Thoracic aorta (tissue), 2 donors: ENCODE results near the gene DAB2IP. TPM values are rescaled to one million over a fixed set of nuclear protein-coding genes. Genes with fewer than 3 reads are reported as not detected.

Experiments used
- ATAC-seq: fragments of 150-250 bp; one replicate; pipeline ENCODE4 v1.8.0; 2017; ENCODE audit warnings: low read depth; ENCODE audit not compliant: insufficient number of reproducible peaks, low FRiP score
- DNase-seq: peaks from one replicate; pipeline ENCODE4 v3.0.0-alpha.2; 2020; ENCODE audit warnings: low spot score
- H3K27ac ChIP-seq, 2 donors: fragments of 200-600 bp; sonication (generic); 1 replicate in 1 of 2; 2 replicates in 1 of 2; pipeline ENCODE4 v1.5.1; 2016; ENCODE audit warnings: mild to moderate bottlenecking in 2 of 2, moderate library complexity in 2 of 2
- H3K27me3 ChIP-seq: fragments of 200-600 bp; sonication (generic); replicated peaks from 2 replicates; pipeline ENCODE4 v1.6.0; 2016; ENCODE audit warnings: mild to moderate bottlenecking; ENCODE audit not compliant: insufficient read depth
- H3K36me3 ChIP-seq: fragments of 200-600 bp; sonication (generic); one replicate; pipeline ENCODE4 v1.5.1; 2016
- H3K4me1 ChIP-seq, 2 donors: fragments of 200-600 bp; sonication (generic); 1 replicate in 1 of 2; 2 replicates in 1 of 2; pipeline versions ENCODE4 v1.5.1 to v1.6.0; 2016; ENCODE audit warnings: low read depth in 2 of 2, mild to moderate bottlenecking in 1 of 2; ENCODE audit not compliant: control insufficient read depth in 1 of 2
- H3K4me3 ChIP-seq: fragments of 200-600 bp; sonication (generic); 2 replicates; pipeline ENCODE4 v1.5.1; 2016; ENCODE audit warnings: mild to moderate bottlenecking
- H3K9me3 ChIP-seq: fragments of 200-600 bp; sonication (generic); 2 replicates; pipeline ENCODE4 v1.5.1; 2016
- total RNA-seq, 2 donors: library from RNA; depleted of rRNA; stranded (reverse); fragments of >200 nt; gene quantifications; one replicate each; pipeline versions ENCODE4 v1.1.0 to v1.2.3, GENCODE V29; 2016
- TF ChIP-seq, protein P1 (sequence below): fragments of 200-600 bp; sonication (generic); IDR thresholded peaks from one replicate; pipeline ENCODE4 v1.5.1; 2019; ENCODE audit warnings: antibody characterized with exemption

The DAB2IP gene
- total RNA-seq, 2 donors from 2014 or later, result 87.4 to 104 TPM

DNA sequence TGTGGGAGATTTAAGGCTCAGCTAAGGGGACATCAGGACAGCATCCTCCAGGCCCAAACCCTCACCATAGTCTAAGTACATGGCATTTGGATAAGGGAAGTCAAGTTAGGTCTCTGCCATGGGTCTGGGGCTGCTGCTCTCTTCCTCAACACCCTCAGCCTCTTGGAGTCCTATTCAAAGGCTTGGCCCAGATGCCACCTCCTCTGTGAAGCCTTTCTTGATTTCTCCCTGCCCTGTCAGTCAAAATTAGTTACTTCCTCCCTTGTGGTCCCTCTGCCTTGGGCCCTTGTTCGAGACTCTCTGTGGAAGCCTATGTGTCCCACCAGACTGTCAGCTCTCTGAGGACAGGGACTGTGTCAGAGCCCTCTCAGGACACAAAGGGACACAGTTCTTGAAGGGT, 17.7 kb upstream of the DAB2IP start:
- TF ChIP-seq, protein P1, sequence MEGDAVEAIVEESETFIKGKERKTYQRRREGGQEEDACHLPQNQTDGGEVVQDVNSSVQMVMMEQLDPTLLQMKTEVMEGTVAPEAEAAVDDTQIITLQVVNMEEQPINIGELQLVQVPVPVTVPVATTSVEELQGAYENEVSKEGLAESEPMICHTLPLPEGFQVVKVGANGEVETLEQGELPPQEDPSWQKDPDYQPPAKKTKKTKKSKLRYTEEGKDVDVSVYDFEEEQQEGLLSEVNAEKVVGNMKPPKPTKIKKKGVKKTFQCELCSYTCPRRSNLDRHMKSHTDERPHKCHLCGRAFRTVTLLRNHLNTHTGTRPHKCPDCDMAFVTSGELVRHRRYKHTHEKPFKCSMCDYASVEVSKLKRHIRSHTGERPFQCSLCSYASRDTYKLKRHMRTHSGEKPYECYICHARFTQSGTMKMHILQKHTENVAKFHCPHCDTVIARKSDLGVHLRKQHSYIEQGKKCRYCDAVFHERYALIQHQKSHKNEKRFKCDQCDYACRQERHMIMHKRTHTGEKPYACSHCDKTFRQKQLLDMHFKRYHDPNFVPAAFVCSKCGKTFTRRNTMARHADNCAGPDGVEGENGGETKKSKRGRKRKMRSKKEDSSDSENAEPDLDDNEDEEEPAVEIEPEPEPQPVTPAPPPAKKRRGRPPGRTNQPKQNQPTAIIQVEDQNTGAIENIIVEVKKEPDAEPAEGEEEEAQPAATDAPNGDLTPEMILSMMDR, result no peak
- ATAC-seq, result no peak
- Histone ChIP-seq H3K4me1 (peaks cover 7 to 39% of the 10 kb centered on the region in 2 donors), H3K4me3 (no peak overlapping the region), H3K27ac (no peak overlapping the region), H3K36me3 (no peaks in the 10 kb centered on the region), H3K27me3 (no peaks in the 10 kb centered on the region), H3K9me3 (no peaks in the 10 kb centered on the region)
- DNase-seq, result no peak

DNA sequence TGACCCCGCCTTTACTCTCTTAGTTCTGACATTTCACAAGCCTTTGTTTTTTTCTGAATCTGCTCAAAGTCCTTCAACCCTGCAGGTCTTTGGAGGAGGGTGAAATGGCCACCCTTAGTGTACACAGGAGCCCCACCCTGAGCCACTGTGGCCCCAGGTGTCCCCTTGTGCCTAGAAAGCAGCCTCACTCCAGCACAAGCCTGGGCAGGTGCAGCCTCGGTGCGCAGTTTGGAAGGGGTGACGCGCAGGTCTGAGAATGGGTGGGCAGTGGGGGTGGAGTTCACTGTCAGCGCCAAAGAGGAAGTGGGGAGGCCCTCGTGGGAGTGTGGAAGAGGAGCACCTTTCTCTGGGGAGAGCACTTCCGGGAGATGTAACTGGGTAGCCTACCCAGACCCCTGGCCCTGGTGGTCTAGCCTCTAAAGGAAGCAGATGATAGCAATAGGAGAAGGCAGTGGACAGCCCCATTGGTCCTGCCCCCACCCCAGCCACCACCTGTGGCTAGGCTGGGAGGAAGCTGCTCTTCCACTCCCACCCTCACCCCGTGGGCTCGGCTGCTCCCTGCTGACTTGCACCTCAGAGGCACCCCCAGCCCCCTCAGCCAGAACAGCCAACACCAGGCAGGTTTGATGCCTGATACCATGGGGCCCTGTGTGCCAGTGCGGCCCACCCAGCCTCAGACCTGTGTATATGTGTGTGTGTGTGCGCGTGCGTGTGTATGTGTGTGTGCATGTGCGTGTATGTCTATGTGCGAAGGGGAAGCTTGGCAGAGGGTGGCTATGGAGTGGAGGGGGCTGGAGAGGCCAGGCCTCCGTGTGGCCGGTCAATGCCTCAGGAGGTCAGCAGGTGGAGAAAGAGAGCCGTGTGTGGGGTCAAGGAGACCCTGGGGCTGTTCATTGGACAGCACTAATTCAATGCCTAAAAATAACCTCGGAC, 16.8 kb upstream of the DAB2IP start:
- TF ChIP-seq, protein P1, result peak; percentile 38
- ATAC-seq (no peak), DNase-seq (no peak)
- Histone ChIP-seq H3K4me3 (no peak overlapping the region), H3K9me3 (no peaks in the 10 kb centered on the region), H3K27ac (no peak overlapping the region), H3K4me1 (peaks cover 7 to 39% of the 10 kb centered on the region in 2 donors), H3K27me3 (no peaks in the 10 kb centered on the region), H3K36me3 (no peaks in the 10 kb centered on the region)

DNA sequence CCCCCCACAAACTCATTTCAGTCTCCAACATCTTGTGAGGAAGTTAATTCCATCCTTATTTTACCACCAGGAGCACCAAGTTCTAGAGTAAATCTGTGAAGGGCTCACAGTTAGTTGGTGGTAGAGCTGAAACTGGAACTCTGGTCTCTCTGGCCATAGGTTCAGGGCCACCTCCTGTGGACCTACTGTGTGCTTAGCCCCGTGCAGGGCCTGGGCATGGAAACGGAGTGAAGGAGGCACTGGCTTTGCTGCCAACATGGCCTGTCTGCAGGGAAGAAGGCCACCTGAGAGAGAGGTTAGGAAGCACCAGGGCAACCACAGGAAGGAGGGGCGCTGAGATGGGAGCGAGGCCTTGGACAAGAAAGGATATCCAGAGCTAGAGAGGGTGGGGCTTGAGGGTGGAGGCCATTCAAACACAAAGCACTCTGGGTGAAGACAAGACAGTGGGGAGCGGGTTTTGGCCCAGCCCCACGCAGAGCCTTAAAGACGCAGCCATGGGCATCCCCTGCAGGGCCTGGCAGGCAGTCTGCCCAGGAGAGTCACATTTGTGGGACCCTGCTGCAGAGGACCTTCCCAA, 16.0 kb upstream of the DAB2IP start:
- H3K27ac ChIP-seq, result no peak overlapping the region
- no peaks in the 10 kb centered on the region for H3K9me3 ChIP-seq
- DNase-seq, result no peak
- no peak overlapping the region for H3K4me3 ChIP-seq
- no peak for ATAC-seq
- no peaks in the 10 kb centered on the region for H3K27me3 ChIP-seq
- H3K36me3 ChIP-seq, result no peaks in the 10 kb centered on the region
- TF ChIP-seq, protein P1, result peak; percentile 2
- H3K4me1 ChIP-seq, result peaks cover 7 to 39% of the 10 kb centered on the region in 2 donors

DNA sequence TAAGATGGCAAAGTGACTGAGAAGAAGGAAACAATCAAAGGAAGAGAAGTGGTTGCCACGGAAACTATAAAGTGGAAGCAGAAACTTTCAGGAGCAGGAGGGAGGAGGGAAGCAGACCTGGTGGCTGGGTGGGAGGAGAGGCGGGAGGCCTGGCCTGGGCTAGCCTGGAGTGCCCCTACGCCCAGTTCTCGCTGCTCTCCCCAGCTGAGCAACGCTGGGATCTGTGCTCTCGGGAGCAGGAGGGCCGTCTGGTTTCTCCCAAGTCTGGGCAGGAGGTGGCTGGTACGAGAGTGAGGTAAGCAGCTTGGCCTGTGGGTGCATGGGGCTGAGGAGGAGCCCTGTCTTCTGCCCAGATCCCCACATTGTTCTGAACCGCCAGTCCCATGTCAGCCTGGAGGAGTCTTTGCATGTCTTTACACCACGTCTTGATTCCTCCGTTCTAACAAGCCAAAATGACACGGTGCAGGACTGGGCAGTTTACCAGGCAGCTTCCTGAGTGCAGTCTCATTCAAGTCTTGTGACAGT, 15.0 kb upstream of the DAB2IP start:
- Histone ChIP-seq H3K9me3 (no peaks in the 10 kb centered on the region), H3K36me3 (no peaks in the 10 kb centered on the region), H3K27ac (no peak overlapping the region), H3K4me3 (no peak overlapping the region), H3K4me1 (peaks cover 7 to 39% of the 10 kb centered on the region in 2 donors), H3K27me3 (no peaks in the 10 kb centered on the region)
- TF ChIP-seq, protein P1, result no peak
- ATAC-seq, result no peak
- no peak for DNase-seq
